GM12872 (cell line): ENCODE data around the gene CCDC88C.

Source experiments
- TF ChIP-seq, protein P1 (sequence below): IDR thresholded peaks from 3 replicates; pipeline ENCODE4 v1.5.1; 2011; ENCODE audit warnings: low read depth, mild to moderate bottlenecking, low read length, moderate library complexity; ENCODE audit not compliant: insufficient read depth

Gene CCDC88C

DNA sequence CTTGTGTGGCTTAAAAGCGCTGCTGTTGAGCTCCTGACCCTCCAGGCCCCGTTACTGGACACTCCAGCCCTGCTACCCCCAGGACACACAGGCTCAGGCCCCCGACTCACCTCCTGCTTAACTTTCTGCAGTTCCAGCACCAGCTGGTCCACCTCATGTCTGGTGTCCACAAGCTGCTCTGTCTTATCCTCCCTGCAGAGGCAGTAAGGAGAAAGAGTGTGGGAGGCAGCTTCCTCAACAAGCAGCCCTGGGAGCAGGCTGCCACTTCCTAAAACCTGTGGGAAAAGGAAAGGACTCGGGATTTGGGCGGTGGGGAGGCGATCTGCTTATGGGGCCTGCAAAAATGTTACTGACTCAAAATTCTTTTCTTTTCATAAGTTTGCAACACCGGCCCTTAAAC, 79.2 kb downstream of the CCDC88C start:
- TF ChIP-seq, protein P1, sequence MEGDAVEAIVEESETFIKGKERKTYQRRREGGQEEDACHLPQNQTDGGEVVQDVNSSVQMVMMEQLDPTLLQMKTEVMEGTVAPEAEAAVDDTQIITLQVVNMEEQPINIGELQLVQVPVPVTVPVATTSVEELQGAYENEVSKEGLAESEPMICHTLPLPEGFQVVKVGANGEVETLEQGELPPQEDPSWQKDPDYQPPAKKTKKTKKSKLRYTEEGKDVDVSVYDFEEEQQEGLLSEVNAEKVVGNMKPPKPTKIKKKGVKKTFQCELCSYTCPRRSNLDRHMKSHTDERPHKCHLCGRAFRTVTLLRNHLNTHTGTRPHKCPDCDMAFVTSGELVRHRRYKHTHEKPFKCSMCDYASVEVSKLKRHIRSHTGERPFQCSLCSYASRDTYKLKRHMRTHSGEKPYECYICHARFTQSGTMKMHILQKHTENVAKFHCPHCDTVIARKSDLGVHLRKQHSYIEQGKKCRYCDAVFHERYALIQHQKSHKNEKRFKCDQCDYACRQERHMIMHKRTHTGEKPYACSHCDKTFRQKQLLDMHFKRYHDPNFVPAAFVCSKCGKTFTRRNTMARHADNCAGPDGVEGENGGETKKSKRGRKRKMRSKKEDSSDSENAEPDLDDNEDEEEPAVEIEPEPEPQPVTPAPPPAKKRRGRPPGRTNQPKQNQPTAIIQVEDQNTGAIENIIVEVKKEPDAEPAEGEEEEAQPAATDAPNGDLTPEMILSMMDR: no peak

GRCh38 chr14:91337699-91338335, 79.8 kb downstream of the CCDC88C start:
- TF ChIP-seq, protein P1: no peak

DNA sequence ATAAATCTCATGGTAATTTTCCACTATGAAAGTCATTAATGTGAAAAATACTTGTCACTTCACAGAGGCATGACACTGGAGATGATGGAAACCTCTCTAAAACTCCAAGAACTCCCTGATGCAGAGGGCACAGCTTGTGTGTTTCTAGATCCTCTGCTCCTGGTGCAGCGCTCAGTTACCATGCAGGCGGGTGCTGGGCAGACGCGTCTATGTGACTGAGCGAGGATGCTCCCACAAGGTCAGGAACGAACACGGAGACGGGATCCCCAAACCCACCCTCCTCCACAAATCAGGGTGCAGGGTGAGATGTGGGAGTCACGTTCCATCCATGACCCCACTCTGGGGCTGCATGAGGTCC, 81.5 kb downstream of the CCDC88C start:
- TF ChIP-seq, protein P1: no peak

DNA sequence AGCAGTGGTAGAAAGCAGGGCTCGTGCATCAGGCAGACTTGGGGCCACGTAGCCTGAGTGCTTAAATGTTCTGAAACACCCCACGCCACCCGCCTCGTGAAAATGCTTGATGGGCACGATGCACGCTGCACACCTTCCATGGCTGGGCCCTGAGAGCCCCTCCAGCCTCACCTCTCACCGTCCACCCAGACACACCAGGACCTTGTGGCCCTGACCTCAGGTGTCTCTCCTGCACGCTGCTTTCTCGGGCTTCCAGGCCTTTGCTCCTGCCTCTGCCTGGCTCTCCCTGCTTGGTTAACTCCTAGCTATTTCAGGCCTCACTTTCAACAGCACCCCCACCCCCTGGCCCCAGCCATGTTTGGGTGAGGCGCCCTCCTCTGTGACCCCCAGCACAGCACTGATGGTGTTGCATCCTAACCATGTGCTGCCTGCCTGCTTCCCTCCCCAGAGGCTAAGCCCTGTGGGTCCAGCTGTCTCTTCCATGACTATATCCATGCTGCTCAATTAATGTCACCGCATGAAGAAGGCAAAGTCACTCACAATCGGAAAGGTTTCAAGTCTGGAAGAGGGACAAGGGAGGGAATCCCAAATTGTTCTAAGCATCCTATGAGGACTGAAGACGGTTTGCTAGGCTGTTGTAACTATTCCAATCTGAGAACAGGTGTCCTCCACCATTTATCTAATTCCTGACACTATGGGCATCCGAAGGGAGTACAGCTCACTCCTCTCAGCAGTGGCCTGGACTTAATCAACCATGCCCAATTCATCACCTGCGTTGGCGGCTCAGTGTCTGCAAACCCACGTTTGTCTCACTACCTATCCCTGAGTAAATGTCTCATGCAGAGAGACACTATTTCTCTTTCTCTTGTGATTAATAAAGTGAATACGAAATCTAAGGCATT, 82.2 kb downstream of the CCDC88C start:
- TF ChIP-seq, protein P1: no peak

DNA sequence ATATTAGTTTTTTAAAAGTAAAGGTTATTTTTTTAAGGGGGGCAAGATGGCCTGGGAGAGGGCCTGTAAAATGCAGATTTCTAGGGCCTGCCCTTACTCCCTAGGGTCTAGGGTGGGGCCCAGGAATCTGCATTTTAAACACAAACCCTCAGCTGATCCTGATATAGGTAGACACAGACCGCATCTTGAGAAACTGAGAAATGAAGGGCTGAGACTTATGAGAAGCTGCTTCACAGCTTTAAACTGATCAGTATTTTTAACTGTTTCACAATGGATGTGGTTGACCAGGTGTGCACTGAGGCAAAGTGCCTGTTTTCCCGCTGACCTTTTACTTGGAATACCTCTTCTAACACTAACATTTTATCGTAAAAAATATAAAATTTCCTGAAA, 84.0 kb downstream of the CCDC88C start:
- TF ChIP-seq, protein P1: no peak

DNA sequence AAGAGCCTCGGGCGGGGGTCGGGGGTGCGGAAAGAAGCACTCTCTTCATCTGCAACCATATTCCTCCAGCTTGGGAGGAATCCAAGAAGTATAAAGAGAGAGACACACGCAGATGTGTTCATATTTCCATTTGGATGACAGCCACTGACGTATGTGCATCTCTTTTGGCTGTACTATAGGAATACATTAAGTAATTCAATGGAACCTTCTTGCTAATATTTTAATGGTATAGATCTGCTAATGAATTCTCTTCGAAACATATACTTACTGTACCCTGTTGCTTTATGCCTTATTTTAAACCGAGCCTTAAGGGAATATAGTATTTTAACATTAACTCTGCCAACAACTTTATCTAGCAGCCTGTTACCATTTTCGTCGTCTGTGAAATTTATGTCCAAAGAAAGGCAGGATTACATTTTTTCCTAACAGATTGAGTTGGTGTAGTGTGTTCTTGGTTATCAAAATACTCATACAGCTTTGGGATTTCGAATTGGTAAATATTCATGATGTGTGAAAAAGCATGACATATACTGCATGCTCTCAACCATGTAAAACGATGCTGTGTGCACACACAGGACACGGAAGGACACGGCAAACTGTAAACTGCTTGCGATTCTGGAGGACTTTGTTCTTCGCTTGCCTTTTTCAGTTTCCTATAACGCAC, 84.5 kb downstream of the CCDC88C start:
- TF ChIP-seq, protein P1: no peak
